Frontal cortex (tissue), 4 donors: ENCODE measurements around the gene GPR17. TPM values are rescaled to one million over a fixed set of nuclear protein-coding genes. Genes with fewer than 3 reads are reported as not detected.
A peak's percentile ranks its signal among the peaks of the same experiment; 100 is the strongest.

Experiments used
- DNase-seq, 2 donors: peaks; one replicate each; pipeline ENCODE4 v3.0.0; 2012; ENCODE audit warnings: low spot score in 2 of 2
- FAIRE-seq: peaks from 2 replicates; lab custom pipeline; 2012; peaks lifted over from hg19 to GRCh38; lab: Jason Lieb, UNC
- total RNA-seq: library from RNA; depleted of rRNA; stranded (reverse); fragments of >200 nt; gene quantifications from one replicate; pipeline ENCODE4 v1.2.3, GENCODE V29; 2014
- donor health status: control.
- donor health status: control.
- donor health status: control.

The GPR17 gene
- total RNA-seq, 1 donor from 2014 or later, result 4.1 TPM

GRCh38 chr2:127678991-127679390, 33.0 kb downstream of the GPR17 start:
- DNase-seq (no peak), FAIRE-seq (no peak)

GRCh38 chr2:127679680-127680361, 33.9 kb downstream of the GPR17 start:
- no peak for FAIRE-seq
- DNase-seq, result no peak

- DNase-seq (no peak), FAIRE-seq (no peak)
Observed at GRCh38 chr2:127680706-127681287, 34.8 kb downstream of the GPR17 start.

GRCh38 chr2:127681288-127681804, 35.4 kb downstream of the GPR17 start:
- no peak for FAIRE-seq
- no peak for DNase-seq

GRCh38 chr2:127681976-127682857, 36.3 kb downstream of the GPR17 start:
- no peak for FAIRE-seq
- DNase-seq, result no peak

- no peak for DNase-seq
- no peak for FAIRE-seq
Observed at GRCh38 chr2:127683056-127683455, 37.1 kb downstream of the GPR17 start.

- FAIRE-seq (no peak), DNase-seq (no peak)
Observed at GRCh38 chr2:127683757-127684156, 37.8 kb downstream of the GPR17 start.

- DNase-seq (no peak), FAIRE-seq (no peak)
Observed at GRCh38 chr2:127685410-127686080, 39.6 kb downstream of the GPR17 start.

- no peak for DNase-seq
- FAIRE-seq, result no peak
Observed at GRCh38 chr2:127688405-127688804, 42.5 kb downstream of the GPR17 start.

GRCh38 chr2:127690696-127691095, 44.7 kb downstream of the GPR17 start:
- FAIRE-seq (no peak), DNase-seq (no peak)

- no peak for FAIRE-seq
- no peak for DNase-seq
Observed at GRCh38 chr2:127694986-127695385, 49.0 kb downstream of the GPR17 start.

- DNase-seq (peak; percentile 53 to 66), FAIRE-seq (no peak)
Observed at GRCh38 chr2:127695491-127696472, 49.8 kb downstream of the GPR17 start.

GRCh38 chr2:127697482-127698180, 51.7 kb downstream of the GPR17 start:
- FAIRE-seq (no peak), DNase-seq (no peak)

GRCh38 chr2:127698553-127699355, 52.8 kb downstream of the GPR17 start:
- FAIRE-seq, result no peak
- no peak for DNase-seq

GRCh38 chr2:127700527-127701192, 54.7 kb downstream of the GPR17 start:
- no peak for FAIRE-seq
- DNase-seq, result peak in 1 of 2 donors; percentile 42

- no peak for FAIRE-seq
- peak; percentile 94 to 95 for DNase-seq
Observed at GRCh38 chr2:127701193-127701650, 55.3 kb downstream of the GPR17 start, which contains the start of gene SFT2D3. TSS of gene SFT2D3 (plus strand) at chr2:127701497. CDS start at chr2:127701529, 32 bp downstream.
